Measurements from ENCODE around the gene CBX2. TPM values are rescaled to one million over a fixed set of nuclear protein-coding genes. Genes with fewer than 3 reads are reported as not detected.

CBX2 gene
- total and polyA plus RNA-seq, 2 of the 4 experiments (the other 2 are of a cell fraction) = 2.0 to 3.2 TPM

DNA sequence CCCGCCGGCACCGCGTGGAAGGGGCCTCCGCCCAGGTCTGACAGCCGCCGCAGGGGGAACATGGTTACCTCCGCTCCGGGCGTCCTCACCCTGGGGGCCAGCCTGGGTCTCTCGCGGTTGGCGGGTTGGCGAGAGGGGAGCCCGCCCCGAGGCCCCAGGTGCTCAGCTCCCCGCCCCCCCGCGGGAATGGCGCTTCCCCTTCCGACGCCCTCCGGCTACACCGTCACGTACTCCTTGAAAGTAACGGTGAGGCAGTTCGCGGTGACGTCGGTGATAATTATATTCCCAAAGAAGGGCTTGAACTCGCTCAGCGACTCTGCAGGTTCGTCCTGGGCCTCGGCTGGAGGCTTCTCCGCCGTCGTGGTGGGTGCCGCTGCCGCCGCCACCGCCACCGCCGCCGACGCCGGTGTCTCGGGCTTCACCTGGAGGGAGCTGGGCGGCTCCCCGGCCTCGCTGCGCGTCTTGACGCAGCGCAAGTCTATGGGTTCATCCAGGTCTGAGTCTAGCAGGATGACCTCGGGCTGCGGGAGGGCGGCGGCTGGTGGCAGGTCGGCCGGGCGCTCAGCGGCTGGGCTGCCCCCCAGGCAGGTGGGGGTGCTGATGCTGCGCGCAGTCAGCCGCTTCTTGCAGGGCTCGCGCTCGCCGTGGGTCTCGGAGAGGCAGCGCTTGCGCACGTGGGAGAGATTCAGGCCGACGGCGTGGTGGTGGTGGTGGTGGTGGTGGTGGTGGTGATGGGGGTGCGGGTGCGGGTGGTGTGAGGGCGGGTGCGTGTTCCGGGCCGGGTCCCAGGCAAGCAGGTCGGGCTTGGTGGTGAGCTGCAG lies 56.0 kb downstream of the CBX2 start:
- no peak overlapping the region for H3K14ac ChIP-seq (replicated peaks; ENCODE audit: low read depth, low read length)
- no peak overlapping the region for H3K56ac ChIP-seq (ENCODE audit: extremely low read depth, insufficient read depth, low read length)
- H4K91ac ChIP-seq (ENCODE audit: insufficient read depth, low read depth, low read length) = no peak overlapping the region
- 85% methylated on average over 39 of the region's 83 CpGs; no CpG with 5 or more reads in 1 of the 2 experiments for WGBS, 2 experiments (ENCODE audit: extremely low coverage in 2 of 2, insufficient read length in 1 of 2)
- H4K5ac ChIP-seq (ENCODE audit: low read depth, low read length) = no peak overlapping the region
- peaks cover 22% of the 10 kb centered on the region for H3K4me1 ChIP-seq (ENCODE audit: control insufficient read depth, insufficient read depth, low read length)
- TF ChIP-seq, protein P1, sequence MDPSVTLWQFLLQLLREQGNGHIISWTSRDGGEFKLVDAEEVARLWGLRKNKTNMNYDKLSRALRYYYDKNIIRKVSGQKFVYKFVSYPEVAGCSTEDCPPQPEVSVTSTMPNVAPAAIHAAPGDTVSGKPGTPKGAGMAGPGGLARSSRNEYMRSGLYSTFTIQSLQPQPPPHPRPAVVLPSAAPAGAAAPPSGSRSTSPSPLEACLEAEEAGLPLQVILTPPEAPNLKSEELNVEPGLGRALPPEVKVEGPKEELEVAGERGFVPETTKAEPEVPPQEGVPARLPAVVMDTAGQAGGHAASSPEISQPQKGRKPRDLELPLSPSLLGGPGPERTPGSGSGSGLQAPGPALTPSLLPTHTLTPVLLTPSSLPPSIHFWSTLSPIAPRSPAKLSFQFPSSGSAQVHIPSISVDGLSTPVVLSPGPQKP (IDR thresholded peaks at IDR 0.05; ENCODE audit: borderline replicate concordance, low read depth, low read length) = no peak
- ATAC-seq (ENCODE audit: low read depth) (no peak), DNase-seq (no peak)
- no peak overlapping the region for H3K4ac ChIP-seq (ENCODE audit: low read depth, low read length)
- H3K79me1 ChIP-seq (ENCODE audit: low read depth in 1 of 2, low read length in 2 of 2) = peaks cover 10 to 54% of the 10 kb centered on the region in 2 experiments
- H3K4me3 ChIP-seq (ENCODE audit: insufficient read depth, low read depth, low read length) = no peak overlapping the region
- no TSS peak for BruUV-seq (replicated peaks)
- no peak overlapping the region for H2BK5ac ChIP-seq (ENCODE audit: low read depth, low read length, poor library complexity, severe bottlenecking)
- H3K27me3 ChIP-seq (ENCODE audit: control insufficient read depth, insufficient read depth, low read length) = no peaks in the 10 kb centered on the region
- no peak overlapping the region for H3K9ac ChIP-seq (ENCODE audit: low read depth, low read length)
- H4K20me1 ChIP-seq (ENCODE audit: insufficient read depth, low read length) = peaks cover 59% of the 10 kb centered on the region
- H2BK120ac ChIP-seq (ENCODE audit: low read depth, low read length) = no peak overlapping the region
- CTCF ChIA-PET = no interaction called here
- no peak overlapping the region for H2AFZ ChIP-seq (replicated peaks; ENCODE audit: low read length, poor library complexity)
- H3K18ac ChIP-seq (ENCODE audit: low read depth, low read length) = no peak overlapping the region
- intact Hi-C loops (cut with micrococcal nuclease) = no loop called here
- no peak overlapping the region for H2BK15ac ChIP-seq (ENCODE audit: low read depth, low read length)
- H4K8ac ChIP-seq (ENCODE audit: low read depth in 2 of 2, low read length in 2 of 2) = no peak overlapping the region
- H3K23ac ChIP-seq (ENCODE audit: low read depth, low read length) = no peak overlapping the region
- POLR2A ChIA-PET (ENCODE audit: unreplicated experiment) = no interaction called here
- H3K9me3 ChIP-seq (ENCODE audit: control insufficient read depth, insufficient read depth, low read length) = no peaks in the 10 kb centered on the region
- peaks cover 21% of the 10 kb centered on the region; the same call in 1 of the 2 replicates for H3K36me3 ChIP-seq (ENCODE audit: control insufficient read depth, insufficient read depth, low read length)
- no peak overlapping the region for H3K27ac ChIP-seq (ENCODE audit: insufficient read depth, low read length)
- H2BK20ac ChIP-seq (ENCODE audit: low read depth, low read length) = no peak overlapping the region
- H2AK5ac ChIP-seq (ENCODE audit: low read depth, low read length) = no peak overlapping the region
- H3K4me2 ChIP-seq (ENCODE audit: low read depth, low read length) = no peak overlapping the region
- in situ Hi-C loops (cut with MboI; ENCODE audit: low sequenced_read_pairs) = no loop called here
- peaks cover 6% of the 10 kb centered on the region; the same call in 1 of the 2 replicates for H3K9me1 ChIP-seq (ENCODE audit: insufficient read depth, low read length)
- H2AK9ac ChIP-seq (replicated peaks; ENCODE audit: low read depth, low read length, poor library complexity) = no peak overlapping the region
- dilution Hi-C loops (cut with HindIII; ENCODE audit: low sequenced_read_pairs, unreplicated experiment) = no loop called here
